Measurements from ENCODE around the gene KIF3A. TPM values are rescaled to one million over a fixed set of nuclear protein-coding genes. Genes with fewer than 3 reads are reported as not detected.

The KIF3A gene
- total and polyA plus RNA-seq, 2 of the 8 experiments (the other 6 are each of a cell fraction or from before 2014, with no cell fraction given), result 3.1 to 13.1 TPM

- TF ChIP-seq, protein P1, sequence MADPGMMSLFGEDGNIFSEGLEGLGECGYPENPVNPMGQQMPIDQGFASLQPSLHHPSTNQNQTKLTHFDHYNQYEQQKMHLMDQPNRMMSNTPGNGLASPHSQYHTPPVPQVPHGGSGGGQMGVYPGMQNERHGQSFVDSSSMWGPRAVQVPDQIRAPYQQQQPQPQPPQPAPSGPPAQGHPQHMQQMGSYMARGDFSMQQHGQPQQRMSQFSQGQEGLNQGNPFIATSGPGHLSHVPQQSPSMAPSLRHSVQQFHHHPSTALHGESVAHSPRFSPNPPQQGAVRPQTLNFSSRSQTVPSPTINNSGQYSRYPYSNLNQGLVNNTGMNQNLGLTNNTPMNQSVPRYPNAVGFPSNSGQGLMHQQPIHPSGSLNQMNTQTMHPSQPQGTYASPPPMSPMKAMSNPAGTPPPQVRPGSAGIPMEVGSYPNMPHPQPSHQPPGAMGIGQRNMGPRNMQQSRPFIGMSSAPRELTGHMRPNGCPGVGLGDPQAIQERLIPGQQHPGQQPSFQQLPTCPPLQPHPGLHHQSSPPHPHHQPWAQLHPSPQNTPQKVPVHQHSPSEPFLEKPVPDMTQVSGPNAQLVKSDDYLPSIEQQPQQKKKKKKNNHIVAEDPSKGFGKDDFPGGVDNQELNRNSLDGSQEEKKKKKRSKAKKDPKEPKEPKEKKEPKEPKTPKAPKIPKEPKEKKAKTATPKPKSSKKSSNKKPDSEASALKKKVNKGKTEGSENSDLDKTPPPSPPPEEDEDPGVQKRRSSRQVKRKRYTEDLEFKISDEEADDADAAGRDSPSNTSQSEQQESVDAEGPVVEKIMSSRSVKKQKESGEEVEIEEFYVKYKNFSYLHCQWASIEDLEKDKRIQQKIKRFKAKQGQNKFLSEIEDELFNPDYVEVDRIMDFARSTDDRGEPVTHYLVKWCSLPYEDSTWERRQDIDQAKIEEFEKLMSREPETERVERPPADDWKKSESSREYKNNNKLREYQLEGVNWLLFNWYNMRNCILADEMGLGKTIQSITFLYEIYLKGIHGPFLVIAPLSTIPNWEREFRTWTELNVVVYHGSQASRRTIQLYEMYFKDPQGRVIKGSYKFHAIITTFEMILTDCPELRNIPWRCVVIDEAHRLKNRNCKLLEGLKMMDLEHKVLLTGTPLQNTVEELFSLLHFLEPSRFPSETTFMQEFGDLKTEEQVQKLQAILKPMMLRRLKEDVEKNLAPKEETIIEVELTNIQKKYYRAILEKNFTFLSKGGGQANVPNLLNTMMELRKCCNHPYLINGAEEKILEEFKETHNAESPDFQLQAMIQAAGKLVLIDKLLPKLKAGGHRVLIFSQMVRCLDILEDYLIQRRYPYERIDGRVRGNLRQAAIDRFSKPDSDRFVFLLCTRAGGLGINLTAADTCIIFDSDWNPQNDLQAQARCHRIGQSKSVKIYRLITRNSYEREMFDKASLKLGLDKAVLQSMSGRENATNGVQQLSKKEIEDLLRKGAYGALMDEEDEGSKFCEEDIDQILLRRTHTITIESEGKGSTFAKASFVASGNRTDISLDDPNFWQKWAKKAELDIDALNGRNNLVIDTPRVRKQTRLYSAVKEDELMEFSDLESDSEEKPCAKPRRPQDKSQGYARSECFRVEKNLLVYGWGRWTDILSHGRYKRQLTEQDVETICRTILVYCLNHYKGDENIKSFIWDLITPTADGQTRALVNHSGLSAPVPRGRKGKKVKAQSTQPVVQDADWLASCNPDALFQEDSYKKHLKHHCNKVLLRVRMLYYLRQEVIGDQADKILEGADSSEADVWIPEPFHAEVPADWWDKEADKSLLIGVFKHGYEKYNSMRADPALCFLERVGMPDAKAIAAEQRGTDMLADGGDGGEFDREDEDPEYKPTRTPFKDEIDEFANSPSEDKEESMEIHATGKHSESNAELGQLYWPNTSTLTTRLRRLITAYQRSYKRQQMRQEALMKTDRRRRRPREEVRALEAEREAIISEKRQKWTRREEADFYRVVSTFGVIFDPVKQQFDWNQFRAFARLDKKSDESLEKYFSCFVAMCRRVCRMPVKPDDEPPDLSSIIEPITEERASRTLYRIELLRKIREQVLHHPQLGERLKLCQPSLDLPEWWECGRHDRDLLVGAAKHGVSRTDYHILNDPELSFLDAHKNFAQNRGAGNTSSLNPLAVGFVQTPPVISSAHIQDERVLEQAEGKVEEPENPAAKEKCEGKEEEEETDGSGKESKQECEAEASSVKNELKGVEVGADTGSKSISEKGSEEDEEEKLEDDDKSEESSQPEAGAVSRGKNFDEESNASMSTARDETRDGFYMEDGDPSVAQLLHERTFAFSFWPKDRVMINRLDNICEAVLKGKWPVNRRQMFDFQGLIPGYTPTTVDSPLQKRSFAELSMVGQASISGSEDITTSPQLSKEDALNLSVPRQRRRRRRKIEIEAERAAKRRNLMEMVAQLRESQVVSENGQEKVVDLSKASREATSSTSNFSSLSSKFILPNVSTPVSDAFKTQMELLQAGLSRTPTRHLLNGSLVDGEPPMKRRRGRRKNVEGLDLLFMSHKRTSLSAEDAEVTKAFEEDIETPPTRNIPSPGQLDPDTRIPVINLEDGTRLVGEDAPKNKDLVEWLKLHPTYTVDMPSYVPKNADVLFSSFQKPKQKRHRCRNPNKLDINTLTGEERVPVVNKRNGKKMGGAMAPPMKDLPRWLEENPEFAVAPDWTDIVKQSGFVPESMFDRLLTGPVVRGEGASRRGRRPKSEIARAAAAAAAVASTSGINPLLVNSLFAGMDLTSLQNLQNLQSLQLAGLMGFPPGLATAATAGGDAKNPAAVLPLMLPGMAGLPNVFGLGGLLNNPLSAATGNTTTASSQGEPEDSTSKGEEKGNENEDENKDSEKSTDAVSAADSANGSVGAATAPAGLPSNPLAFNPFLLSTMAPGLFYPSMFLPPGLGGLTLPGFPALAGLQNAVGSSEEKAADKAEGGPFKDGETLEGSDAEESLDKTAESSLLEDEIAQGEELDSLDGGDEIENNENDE (IDR thresholded peaks at IDR 0.05; ENCODE audit: insufficient replicate concordance, low read length), result no peak
- TF ChIP-seq YY1 (IDR thresholded peaks at IDR 0.05; ENCODE audit: low read depth, low read length), result no peak
- no peak for TF ChIP-seq ASH2L (IDR thresholded peaks at IDR 0.05; ENCODE audit: low read length)
- no peak for TF ChIP-seq ZNF274 (IDR thresholded peaks at IDR 0.05; ENCODE audit: borderline replicate concordance, extremely low read depth, low read length)
These were observed 31.1 kb upstream of the KIF3A start (continued) for GRCh38 chr5:132768485-132768868.
